Stimulated activated CD4-positive, alpha-beta T cell treated with anti-CD3 and anti-CD28 coated beads, TNF-alpha, amount 100 ng/mL, for 4 hours (primary cell): Measurements from ENCODE around the gene SERP1.

Experiments
- DNase-seq, 3 experiments: peaks; one replicate each; pipeline ENCODE4 v3.0.0-alpha.2; 2020; ENCODE audit warnings: low read depth in 3 of 3

Gene SERP1

DNA sequence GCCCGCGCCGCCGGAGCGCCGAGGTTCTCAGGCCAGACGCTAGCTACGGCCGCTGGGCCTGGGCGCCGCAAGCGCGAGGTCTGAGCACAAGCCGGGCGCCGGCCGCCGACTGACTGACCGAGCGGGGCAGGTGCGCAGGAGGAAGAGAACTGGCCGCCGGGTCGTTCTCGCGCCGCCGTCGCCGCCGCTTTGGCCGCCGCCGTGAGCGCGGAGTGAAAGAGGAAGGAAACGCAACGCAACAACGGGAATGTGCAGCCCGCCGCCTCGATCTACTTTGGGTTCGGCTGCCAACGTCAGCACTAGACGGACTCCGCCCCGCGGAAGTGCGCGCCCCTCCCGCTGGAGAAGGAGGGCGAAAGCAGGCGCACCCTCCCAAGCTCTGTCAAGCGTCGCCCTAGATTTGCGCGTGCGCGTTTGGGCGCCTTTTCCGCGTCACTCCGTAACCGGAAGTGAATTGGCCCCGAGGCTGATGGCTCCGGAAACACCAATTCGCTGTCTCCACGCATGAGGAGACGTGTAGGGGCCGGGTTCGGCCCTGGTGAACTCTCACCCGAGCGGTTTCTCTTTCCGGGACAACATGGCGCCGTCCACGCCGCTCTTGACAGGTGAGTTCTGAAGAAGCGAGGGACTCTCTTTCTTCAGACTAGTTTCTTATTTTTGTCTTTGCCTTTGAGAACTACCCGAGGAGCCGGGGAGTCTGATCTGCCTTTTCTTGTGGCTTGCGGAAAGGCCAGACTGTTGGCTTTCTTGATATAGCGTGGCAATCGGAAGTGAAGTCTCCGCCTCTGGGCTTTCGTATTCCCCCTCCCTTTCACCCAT is at the start of gene SERP1, which contains the start of gene EIF2A:
Gene SERP1, minus strand, starts transcription at position 271 of the 819 bp plus-strand sequence. CDS start 361 bp downstream, outside the sequence.
Gene EIF2A, plus strand, starts transcription at position 562 of the 819 bp plus-strand sequence. Its CDS starts 16 bp downstream, at position 578.
- peak; percentile 96 to 99 (median 98) for DNase-seq

DNA sequence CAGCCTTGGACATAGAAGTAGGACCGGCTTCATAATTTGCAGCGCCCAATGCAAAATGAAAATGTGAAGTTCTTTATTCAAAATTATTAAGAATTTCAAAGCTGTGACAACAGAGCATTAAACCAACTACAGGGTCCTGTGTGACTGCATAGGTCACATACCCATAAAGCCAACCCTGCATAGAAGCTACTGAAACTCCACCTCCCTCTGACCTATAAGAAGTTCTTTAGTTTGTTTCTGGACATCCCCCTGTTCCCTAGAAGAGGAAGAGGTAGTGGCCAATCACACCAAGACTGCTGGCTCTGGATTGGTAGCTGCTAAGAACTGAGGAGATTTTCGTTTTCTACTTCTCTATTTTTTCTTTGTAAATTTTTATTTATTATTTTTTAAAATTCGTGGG is 47.9 kb upstream of the SERP1 start:
- no peak for DNase-seq

GRCh38 chr3:150589759-150590158 is 43.5 kb upstream of the SERP1 start:
- DNase-seq, result no peak

- no peak for DNase-seq
Observed at GRCh38 chr3:150588027-150588830, 41.9 kb upstream of the SERP1 start.

- no peak for DNase-seq
Observed at GRCh38 chr3:150583028-150583427, 36.7 kb upstream of the SERP1 start.

GRCh38 chr3:150582620-150583019 is 36.3 kb upstream of the SERP1 start:
- DNase-seq, result no peak

GRCh38 chr3:150581174-150581573 is 34.9 kb upstream of the SERP1 start:
- no peak for DNase-seq

- no peak for DNase-seq
Observed at GRCh38 chr3:150577855-150578254, 31.6 kb upstream of the SERP1 start.

DNA sequence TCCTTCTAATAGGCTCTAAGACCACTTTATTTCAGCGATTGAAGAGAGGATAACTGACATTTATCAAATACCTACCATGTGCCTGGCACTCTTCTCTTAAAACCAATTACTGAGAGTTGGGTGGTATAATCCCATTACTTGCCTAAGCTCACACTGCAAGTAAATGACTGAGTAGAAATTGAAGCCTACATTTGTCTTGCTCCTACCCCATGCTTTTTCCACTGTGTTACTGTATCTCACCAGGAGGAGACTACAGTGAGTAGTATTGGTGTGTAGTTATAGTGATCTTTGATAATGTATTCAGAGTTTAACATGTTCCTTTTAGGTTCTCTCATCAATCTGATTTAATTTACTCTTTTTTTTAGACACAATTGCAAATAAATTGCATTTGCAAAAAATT is 21.0 kb upstream of the SERP1 start:
- no peak for DNase-seq

DNA sequence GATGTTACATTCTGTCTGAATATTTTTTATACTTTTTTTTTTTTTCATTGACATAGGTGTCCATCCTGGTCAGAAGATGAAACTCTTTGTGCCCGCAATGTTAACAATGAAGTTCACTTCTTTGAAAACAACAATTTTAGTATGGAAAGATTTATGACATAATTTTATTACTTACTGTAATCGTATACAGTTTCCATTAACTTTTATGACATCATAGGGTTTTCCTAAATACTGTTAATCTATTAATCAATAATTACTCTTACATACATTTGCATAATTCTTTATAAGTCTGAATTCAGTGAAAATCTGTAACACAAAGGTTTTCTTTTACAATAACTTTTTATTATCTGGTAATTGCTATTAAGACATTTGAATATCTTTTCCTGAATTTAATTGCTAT is 17.9 kb upstream of the SERP1 start:
- no peak for DNase-seq

DNA sequence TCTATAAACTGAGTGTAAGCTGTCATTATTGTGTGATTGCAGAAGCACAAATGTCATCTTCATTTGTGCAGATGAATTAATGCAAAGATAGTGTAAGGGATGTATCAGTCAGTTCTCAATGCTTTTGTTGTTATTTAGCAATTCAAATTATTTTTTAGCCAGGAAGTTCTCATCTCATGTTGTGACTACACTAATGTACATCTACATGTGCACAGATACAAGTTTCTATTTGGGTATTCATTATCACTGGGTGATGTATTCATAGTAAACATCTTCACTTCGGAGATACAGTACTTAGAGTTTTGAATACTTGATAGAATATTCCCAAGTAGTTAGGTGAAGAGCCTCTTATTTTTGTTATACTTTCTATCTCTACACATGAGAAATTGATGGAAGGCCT is 11.4 kb upstream of the SERP1 start:
- no peak for DNase-seq

GRCh38 chr3:150556792-150557191 is 10.5 kb upstream of the SERP1 start:
- no peak for DNase-seq

- DNase-seq, result no peak
Observed at GRCh38 chr3:150555859-150556436, 9.7 kb upstream of the SERP1 start.

GRCh38 chr3:150547045-150547741 is 897 bp upstream of the SERP1 start:
- no peak for DNase-seq

GRCh38 chr3:150545419-150546225 is 674 bp downstream of the SERP1 start:
- DNase-seq, result peak in 2 of 3 experiments; percentile 2 to 22

DNA sequence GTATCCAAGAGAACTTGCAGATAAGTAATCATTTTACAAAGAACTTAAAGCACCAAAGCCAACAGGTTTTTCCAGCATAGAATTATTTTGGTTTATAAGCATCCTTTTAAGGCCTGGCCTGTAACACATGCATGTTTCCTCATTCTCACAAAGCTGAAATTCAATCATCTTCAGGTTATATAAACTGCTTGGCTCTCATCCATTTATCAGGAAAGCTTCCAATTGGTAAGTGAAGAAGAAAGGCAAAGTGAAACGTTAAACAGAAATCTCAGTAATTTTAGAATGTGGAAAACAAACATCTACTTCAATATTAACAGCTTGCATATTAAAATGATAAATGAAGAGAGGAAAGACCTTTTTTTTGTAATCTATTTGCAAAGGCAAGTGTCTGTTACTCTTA is 1.6 kb downstream of the SERP1 start:
- DNase-seq, result no peak

DNA sequence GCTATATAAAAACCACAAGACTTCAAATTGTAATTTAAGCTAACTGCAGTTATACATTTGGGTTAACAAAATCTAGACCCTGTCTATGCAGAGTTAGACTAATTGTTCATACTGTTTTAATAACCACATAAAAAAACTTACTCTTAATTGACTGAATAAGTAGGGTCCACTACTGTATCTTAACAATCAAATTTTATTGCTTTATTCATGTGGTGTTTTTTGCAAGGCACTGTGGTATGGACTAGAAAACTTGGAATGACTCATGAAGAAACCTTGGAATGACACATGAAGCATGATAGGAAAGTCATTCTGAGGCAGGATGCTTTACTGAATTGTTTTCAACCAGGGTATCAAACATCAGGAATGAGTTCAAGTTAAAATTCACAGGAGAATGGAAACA is 2.3 kb downstream of the SERP1 start:
- no peak for DNase-seq

GRCh38 chr3:150543531-150543930 is 2.8 kb downstream of the SERP1 start:
- no peak for DNase-seq

DNA sequence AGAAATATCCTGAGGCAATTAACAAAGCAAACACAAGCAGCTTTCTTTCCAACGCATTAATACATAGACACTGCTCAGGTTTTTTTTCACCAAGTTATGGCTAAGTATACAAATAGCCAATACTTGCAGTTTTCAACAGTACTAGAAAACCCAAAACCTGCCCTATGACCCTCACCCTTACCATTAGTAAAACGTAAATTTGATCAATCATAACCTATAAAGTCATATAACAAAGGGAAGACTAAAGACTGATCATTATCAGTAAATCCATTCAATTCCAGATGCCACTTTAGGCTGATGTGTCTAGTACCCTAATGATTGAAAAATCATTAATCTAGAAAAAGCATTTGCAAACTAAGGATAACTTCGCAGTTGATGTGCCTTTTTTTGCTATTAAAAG is 3.2 kb downstream of the SERP1 start:
- no peak for DNase-seq

DNA sequence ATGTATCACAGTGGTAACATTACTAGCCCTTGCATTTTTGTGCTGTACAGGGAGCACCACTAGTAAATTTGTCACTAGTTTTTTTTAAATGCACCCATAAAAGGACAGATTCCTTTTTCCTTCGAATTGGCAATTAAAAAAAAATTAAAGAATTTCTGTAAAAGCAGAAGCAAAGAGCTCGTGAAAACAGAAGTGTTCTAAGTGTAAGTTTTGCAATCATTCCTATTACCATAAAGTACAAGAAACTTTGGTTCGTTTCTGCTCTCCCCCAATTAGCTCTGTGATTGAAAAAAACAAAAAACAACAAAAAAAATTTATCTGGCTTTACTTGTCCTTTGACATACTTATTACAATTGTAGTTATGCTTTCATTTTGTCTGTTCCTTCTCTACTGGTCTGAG is 5.3 kb downstream of the SERP1 start:
- no peak for DNase-seq

DNA sequence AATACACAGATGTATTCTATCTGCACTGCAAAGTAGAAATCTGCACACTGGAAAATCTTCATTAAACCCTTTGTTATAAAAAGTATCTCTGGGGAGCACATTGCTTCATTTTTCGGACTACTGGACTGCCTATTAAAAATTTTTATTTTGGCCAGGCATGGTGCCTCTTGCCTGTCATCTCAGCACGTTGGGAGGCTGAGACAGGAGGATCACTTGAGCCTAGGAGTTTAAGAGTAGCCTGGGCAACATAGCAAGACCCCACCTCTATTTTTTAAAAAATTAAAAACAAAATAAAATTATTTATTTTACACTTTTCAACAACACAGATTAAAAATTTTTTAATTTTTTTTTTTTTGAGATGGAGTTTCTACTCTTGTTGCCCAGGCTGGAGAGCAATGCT is 6.0 kb downstream of the SERP1 start:
- no peak for DNase-seq
